ENCODE data around the gene TTC12. TPM values are rescaled to one million over a fixed set of nuclear protein-coding genes. Genes with fewer than 3 reads are reported as not detected.
A peak's percentile ranks its signal among the peaks of the same experiment; 100 is the strongest.

Gene TTC12
- total RNA-seq, 1 experiment from 2014 or later, result 7.6 TPM

GRCh38 chr11:113314389-113315301 lies at the start of gene TTC12 (continued):
- no peak for TF ChIP-seq ZMAT4 (CRISPR knock-in tag; IDR thresholded peaks at IDR 0.05)
- peak; percentile 43; the same call in 1 of the 2 replicates for TF ChIP-seq ARID4B (CRISPR knock-in tag; IDR thresholded peaks at IDR 0.05; ENCODE audit: borderline replicate concordance)
- TF ChIP-seq TCF7 (CRISPR knock-in tag; IDR thresholded peaks at IDR 0.05; ENCODE audit: low read depth), result no peak
- no peak for TF ChIP-seq CREB1 (CRISPR knock-in tag; IDR thresholded peaks at IDR 0.05)
- TF ChIP-seq E2F1 (CRISPR knock-in tag; IDR thresholded peaks at IDR 0.05), result no peak
- peak; percentile 71; the same call in 1 of the 2 replicates for TF ChIP-seq ATF1 (CRISPR knock-in tag; IDR thresholded peaks at IDR 0.05)
- no peak for TF ChIP-seq JUN (CRISPR knock-in tag; IDR thresholded peaks at IDR 0.05)
- peak; percentile 22; the same call in 1 of the 2 replicates for TF ChIP-seq KAT7 (CRISPR knock-in tag; IDR thresholded peaks at IDR 0.05; ENCODE audit: borderline replicate concordance)
- TF ChIP-seq E2F5 (CRISPR knock-in tag; IDR thresholded peaks at IDR 0.05), result peak; percentile 88
- no peak for TF ChIP-seq ATF2 (CRISPR knock-in tag; IDR thresholded peaks at IDR 0.05; ENCODE audit: borderline replicate concordance, low read depth)
- no peak for TF ChIP-seq PRRX2 (CRISPR knock-in tag; IDR thresholded peaks at IDR 0.05)
- no peak for TF ChIP-seq MXD4 (CRISPR knock-in tag; IDR thresholded peaks at IDR 0.05; ENCODE audit: borderline replicate concordance)
- no peak; the same call in 1 of the 2 replicates for TF ChIP-seq FOXP4 (CRISPR knock-in tag; IDR thresholded peaks at IDR 0.05)
- no peak for TF ChIP-seq IRF2 (CRISPR knock-in tag; IDR thresholded peaks at IDR 0.05; ENCODE audit: borderline replicate concordance, low read depth)
- TF ChIP-seq ERG (CRISPR knock-in tag; IDR thresholded peaks at IDR 0.05), result no peak
- TF ChIP-seq SOX15 (CRISPR knock-in tag; IDR thresholded peaks at IDR 0.05), result no peak
- TF ChIP-seq NR3C1 (CRISPR knock-in tag; conservative IDR thresholded peaks at IDR 0.05; ENCODE audit: low read depth), result no peak
- no peak for TF ChIP-seq ATF6 (CRISPR knock-in tag; IDR thresholded peaks at IDR 0.05)
- no peak for TF ChIP-seq ZNF416 (CRISPR knock-in tag; IDR thresholded peaks at IDR 0.05)
- TF ChIP-seq GABPB1 (CRISPR knock-in tag; IDR thresholded peaks at IDR 0.05), result peak; percentile 73; the same call in 1 of the 2 replicates
- TF ChIP-seq ZNF317 (CRISPR knock-in tag; IDR thresholded peaks at IDR 0.05; ENCODE audit: borderline replicate concordance, low read depth), result no peak
- no peak for TF ChIP-seq CREM (CRISPR knock-in tag; IDR thresholded peaks at IDR 0.05)
- TF ChIP-seq ZNF396 (CRISPR knock-in tag; IDR thresholded peaks at IDR 0.05; ENCODE audit: borderline replicate concordance), result no peak
- TF ChIP-seq NR2C2 (CRISPR knock-in tag; IDR thresholded peaks at IDR 0.05), result 0 out of 2 replicates have a peak, but pooled peaks have one; percentile 16
